Measurements from ENCODE around the gene CADM1.

DNA sequence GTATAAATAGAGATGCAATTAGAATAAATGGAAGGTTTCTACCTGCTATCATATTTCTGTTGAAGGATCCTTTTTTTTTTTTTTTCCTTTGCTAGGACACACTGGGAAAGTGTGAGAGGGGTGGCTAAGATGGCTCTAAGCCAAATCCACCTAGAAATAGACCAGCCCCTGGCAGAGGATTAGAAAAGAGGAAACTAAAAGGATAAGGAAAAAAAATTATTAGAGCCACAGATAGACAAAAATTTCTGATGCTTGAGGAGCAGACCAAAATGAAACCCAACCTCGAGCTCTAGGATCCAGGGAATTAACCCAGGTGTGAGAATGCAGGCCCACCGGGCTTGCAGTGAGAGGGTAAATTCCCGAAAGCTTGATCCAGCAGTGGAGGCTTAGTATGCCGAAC lies 262.3 kb downstream of the CADM1 start:
- TF ChIP-seq, protein P1, sequence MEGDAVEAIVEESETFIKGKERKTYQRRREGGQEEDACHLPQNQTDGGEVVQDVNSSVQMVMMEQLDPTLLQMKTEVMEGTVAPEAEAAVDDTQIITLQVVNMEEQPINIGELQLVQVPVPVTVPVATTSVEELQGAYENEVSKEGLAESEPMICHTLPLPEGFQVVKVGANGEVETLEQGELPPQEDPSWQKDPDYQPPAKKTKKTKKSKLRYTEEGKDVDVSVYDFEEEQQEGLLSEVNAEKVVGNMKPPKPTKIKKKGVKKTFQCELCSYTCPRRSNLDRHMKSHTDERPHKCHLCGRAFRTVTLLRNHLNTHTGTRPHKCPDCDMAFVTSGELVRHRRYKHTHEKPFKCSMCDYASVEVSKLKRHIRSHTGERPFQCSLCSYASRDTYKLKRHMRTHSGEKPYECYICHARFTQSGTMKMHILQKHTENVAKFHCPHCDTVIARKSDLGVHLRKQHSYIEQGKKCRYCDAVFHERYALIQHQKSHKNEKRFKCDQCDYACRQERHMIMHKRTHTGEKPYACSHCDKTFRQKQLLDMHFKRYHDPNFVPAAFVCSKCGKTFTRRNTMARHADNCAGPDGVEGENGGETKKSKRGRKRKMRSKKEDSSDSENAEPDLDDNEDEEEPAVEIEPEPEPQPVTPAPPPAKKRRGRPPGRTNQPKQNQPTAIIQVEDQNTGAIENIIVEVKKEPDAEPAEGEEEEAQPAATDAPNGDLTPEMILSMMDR (IDR thresholded peaks at IDR 0.05; ENCODE audit: low read depth, low read length): no peak
- no peak for TF ChIP-seq EZH2phosphoT487 (IDR thresholded peaks at IDR 0.05; ENCODE audit: low read depth)

Measured in OCI-LY3 (cell line).